ENCODE measurements around the gene OTULIN. TPM values are rescaled to one million over a fixed set of nuclear protein-coding genes. Genes with fewer than 3 reads are reported as not detected.

Gene OTULIN
- total RNA-seq, 2 experiments from 2014 or later: 28.7 to 45.6 TPM

DNA sequence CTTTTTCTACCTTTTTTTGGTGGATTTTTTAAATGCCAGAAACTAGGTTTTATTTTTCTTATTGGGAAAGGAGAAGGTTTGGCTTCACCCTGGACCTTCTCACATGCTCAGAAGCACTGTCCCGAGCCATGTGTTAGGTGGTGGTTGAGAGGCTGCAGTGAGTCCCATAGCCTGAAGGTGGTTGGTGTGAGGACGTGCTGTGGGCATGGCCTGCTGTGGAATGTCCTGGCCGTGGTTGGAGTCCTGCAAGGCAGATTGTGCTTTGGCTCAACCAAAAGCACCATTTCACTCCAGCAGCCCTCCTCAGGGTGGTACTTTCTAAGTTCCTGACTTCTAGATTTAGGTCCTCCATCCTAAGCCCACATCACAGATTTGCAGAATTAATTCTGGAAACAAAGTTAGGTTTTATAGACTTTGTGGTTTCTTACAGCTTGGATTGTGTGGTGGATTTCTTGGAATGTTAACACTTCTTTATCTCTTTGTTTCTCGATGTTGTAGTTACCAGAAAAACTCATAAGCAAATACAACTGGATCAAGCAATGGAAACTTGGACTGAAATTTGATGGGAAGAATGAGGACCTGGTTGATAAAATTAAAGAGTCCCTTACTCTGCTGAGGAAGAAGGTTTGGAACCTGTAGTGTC is 22.6 kb downstream of the OTULIN start:
- no peak overlapping the region for H2AFZ ChIP-seq (ENCODE audit: low read length)
- no peaks in the 10 kb centered on the region for H3K9me2 ChIP-seq (ENCODE audit: insufficient read depth, low read length)
- no TSS peak for BruUV-seq (replicated peaks)
- H3K4me1 ChIP-seq (ENCODE audit: insufficient read depth, low read length, poor library complexity, severe bottlenecking): peaks cover 8% of the 10 kb centered on the region
- no peak for DNase-seq (ENCODE audit: low spot score)
- H3K79me2 ChIP-seq (ENCODE audit: insufficient read depth, low read depth, low read length): peaks cover 9% of the 10 kb centered on the region; the same call in 1 of the 2 replicates
- intact Hi-C loops (cut with micrococcal nuclease; ENCODE audit: unreplicated experiment): no loop called here
- H3K4me3 ChIP-seq (ENCODE audit: low read depth, low read length, poor library complexity, severe bottlenecking): no peak overlapping the region
- H3K9me3 ChIP-seq (ENCODE audit: low read length): 0 out of 2 replicates have a peak, but pooled peaks cover 7% of the 10 kb centered on the region
- peaks cover 93% of the 10 kb centered on the region for H3K36me3 ChIP-seq (ENCODE audit: insufficient read depth, low read length)
- H3K4me2 ChIP-seq (ENCODE audit: low read length): no peak overlapping the region
- CTCF ChIA-PET (ENCODE audit: unreplicated experiment): no interaction called here
- H4K20me1 ChIP-seq (ENCODE audit: insufficient read depth, low read length): no peaks in the 10 kb centered on the region; the same call in 1 of the 2 replicates
- H3K27ac ChIP-seq (ENCODE audit: low read depth, low read length, poor library complexity, severe bottlenecking): no peak overlapping the region
- TF ChIP-seq EZH2phosphoT487 (IDR thresholded peaks at IDR 0.05; ENCODE audit: borderline replicate concordance, low read depth, low read length): no peak
- TF ChIP-seq, protein P1, sequence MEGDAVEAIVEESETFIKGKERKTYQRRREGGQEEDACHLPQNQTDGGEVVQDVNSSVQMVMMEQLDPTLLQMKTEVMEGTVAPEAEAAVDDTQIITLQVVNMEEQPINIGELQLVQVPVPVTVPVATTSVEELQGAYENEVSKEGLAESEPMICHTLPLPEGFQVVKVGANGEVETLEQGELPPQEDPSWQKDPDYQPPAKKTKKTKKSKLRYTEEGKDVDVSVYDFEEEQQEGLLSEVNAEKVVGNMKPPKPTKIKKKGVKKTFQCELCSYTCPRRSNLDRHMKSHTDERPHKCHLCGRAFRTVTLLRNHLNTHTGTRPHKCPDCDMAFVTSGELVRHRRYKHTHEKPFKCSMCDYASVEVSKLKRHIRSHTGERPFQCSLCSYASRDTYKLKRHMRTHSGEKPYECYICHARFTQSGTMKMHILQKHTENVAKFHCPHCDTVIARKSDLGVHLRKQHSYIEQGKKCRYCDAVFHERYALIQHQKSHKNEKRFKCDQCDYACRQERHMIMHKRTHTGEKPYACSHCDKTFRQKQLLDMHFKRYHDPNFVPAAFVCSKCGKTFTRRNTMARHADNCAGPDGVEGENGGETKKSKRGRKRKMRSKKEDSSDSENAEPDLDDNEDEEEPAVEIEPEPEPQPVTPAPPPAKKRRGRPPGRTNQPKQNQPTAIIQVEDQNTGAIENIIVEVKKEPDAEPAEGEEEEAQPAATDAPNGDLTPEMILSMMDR (conservative IDR thresholded peaks at IDR 0.05; ENCODE audit: low read length): no peak
- POLR2A ChIA-PET: interaction anchor here (1.0 to 1.8 kb wide), 3 partner anchors 8 to 99 kb away, joined by 5 to 7 read pairs (median 7); no protein-coding TSS in a partner anchor

DNA sequence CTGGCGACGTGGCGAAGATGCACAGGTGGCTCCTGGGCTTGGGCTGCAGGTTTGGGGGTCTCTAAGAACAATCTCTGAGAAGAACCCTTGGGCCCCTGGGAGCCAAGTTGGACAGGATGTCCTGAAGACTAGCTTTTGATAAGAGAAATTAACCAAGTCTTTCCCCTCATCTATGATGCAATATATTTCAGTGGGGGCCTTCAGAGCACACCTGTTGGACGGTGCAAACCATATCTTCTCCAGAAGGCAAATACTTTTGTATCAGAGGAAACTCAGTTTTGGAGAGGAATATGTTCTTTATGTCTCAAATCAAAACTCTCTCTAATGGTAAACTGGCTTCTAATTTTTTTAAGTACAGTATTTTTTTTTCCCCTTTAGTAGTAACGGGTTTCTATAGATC is 28.6 kb downstream of the OTULIN start:
- Histone ChIP-seq H3K27ac (ENCODE audit: low read depth, low read length, poor library complexity, severe bottlenecking) (no peak overlapping the region), H4K20me1 (ENCODE audit: insufficient read depth, low read length) (no peaks in the 10 kb centered on the region; the same call in 1 of the 2 replicates), H3K79me2 (ENCODE audit: insufficient read depth, low read depth, low read length) (no peaks in the 10 kb centered on the region), H3K4me3 (ENCODE audit: low read depth, low read length, poor library complexity, severe bottlenecking) (no peak overlapping the region), H3K9me3 (ENCODE audit: low read length) (0 out of 2 replicates have a peak, but pooled peaks cover 7% of the 10 kb centered on the region), H3K36me3 (ENCODE audit: insufficient read depth, low read length) (peaks cover 100% of the 10 kb centered on the region), H3K4me2 (ENCODE audit: low read length) (no peak overlapping the region), H3K9me2 (ENCODE audit: insufficient read depth, low read length) (no peaks in the 10 kb centered on the region), H3K4me1 (ENCODE audit: insufficient read depth, low read length, poor library complexity, severe bottlenecking) (no peaks in the 10 kb centered on the region), H2AFZ (ENCODE audit: low read length) (no peak overlapping the region)
- POLR2A ChIA-PET: interaction anchor here (0.5 kb wide), 1 partner anchor 177 kb away, joined by 5 read pairs; no protein-coding TSS in a partner anchor
- BruUV-seq (replicated peaks): no TSS peak
- no peak for DNase-seq (ENCODE audit: low spot score)
- intact Hi-C loops (cut with micrococcal nuclease; ENCODE audit: unreplicated experiment): no loop called here
- TF ChIP-seq, protein P1 (conservative IDR thresholded peaks at IDR 0.05; ENCODE audit: low read length): no peak
- no peak for TF ChIP-seq EZH2phosphoT487 (IDR thresholded peaks at IDR 0.05; ENCODE audit: borderline replicate concordance, low read depth, low read length)
- CTCF ChIA-PET (ENCODE audit: unreplicated experiment): no interaction called here

DNA sequence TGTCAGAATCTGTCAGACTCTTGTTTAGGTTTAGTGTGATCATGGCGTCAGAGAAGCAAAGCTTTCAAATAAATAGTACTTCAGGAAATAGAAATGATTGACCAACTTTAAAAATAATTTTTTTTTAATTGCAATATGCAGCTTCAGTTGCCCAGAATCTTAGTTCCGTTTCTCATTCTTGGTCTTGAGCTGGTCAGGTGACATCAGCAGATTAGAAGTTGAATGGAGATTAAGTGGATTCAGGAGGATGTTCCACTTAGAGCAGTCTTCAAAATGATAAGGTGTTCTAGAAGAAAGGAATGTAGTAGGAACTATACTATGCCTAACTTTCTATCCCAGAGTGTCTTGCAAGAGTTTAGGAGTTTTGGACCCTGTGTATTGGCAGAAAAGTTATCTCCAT is 30.6 kb downstream of the OTULIN start:
- peaks cover 100% of the 10 kb centered on the region for H3K36me3 ChIP-seq (ENCODE audit: insufficient read depth, low read length)

More for the DNA sequence above, 30.6 kb downstream of the OTULIN start:
- ChIA-PET CTCF (ENCODE audit: unreplicated experiment) (interaction anchor here (0.9 kb wide), 1 partner anchor 20 kb away, joined by 3 read pairs; no protein-coding TSS in a partner anchor), POLR2A (interaction anchor here (1.1 to 1.8 kb wide), 4 partner anchors 9 to 13 kb away, joined by 3 to 5 read pairs (median 4); no protein-coding TSS in a partner anchor)
- H3K9me2 ChIP-seq (ENCODE audit: insufficient read depth, low read length): no peaks in the 10 kb centered on the region
- 0 out of 2 replicates have a peak, but pooled peaks cover 6% of the 10 kb centered on the region for H3K9me3 ChIP-seq (ENCODE audit: low read length)
- no peaks in the 10 kb centered on the region; the same call in 1 of the 2 replicates for H4K20me1 ChIP-seq (ENCODE audit: insufficient read depth, low read length)
- BruUV-seq (replicated peaks): no TSS peak
- H3K4me2 ChIP-seq (ENCODE audit: low read length): no peak overlapping the region
- TF ChIP-seq EZH2phosphoT487 (IDR thresholded peaks at IDR 0.05; ENCODE audit: borderline replicate concordance, low read depth, low read length): no peak
- TF ChIP-seq, protein P1 (conservative IDR thresholded peaks at IDR 0.05; ENCODE audit: low read length): no peak
- H3K4me1 ChIP-seq (ENCODE audit: insufficient read depth, low read length, poor library complexity, severe bottlenecking): no peaks in the 10 kb centered on the region
- no peak overlapping the region for H3K27ac ChIP-seq (ENCODE audit: low read depth, low read length, poor library complexity, severe bottlenecking)
- H2AFZ ChIP-seq (ENCODE audit: low read length): no peak overlapping the region
- H3K79me2 ChIP-seq (ENCODE audit: insufficient read depth, low read depth, low read length): no peaks in the 10 kb centered on the region
- intact Hi-C loops (cut with micrococcal nuclease; ENCODE audit: unreplicated experiment): no loop called here
- H3K4me3 ChIP-seq (ENCODE audit: low read depth, low read length, poor library complexity, severe bottlenecking): no peak overlapping the region
- no peak for DNase-seq (ENCODE audit: low spot score)
